Renal pelvis (tissue), 3 donors: ENCODE measurements around the gene EFNA1. TPM values are rescaled to one million over a fixed set of nuclear protein-coding genes. Genes with fewer than 3 reads are reported as not detected.

Experiments
- polyA plus RNA-seq, 3 donors: library from polyadenylated mRNA; unstranded; fragments of 120-200 nt; gene quantifications; one replicate each; pipeline ENCODE4 v1.2.1, GENCODE V29; 2013; ENCODE audit not compliant: insufficient read length in 3 of 3

Gene EFNA1
- polyA plus RNA-seq, 3 donors, result 66.7 to 79.3 (median 73.3) TPM

Other genes with a start within 250 kb of the EFNA1 start
- 10 to 100 TPM; 44.1 to 47.2 (median 44.2) TPM for gene PMVK, start 191.2 kb upstream of the EFNA1 start, polyA plus RNA-seq
- 10 to 100 TPM; 76.2 to 80.3 (median 76.6) TPM for gene PBXIP1, start 171.8 kb upstream of the EFNA1 start, polyA plus RNA-seq
- gene PYGO2, start 166.1 kb upstream of the EFNA1 start, polyA plus RNA-seq, result 10 to 100 TPM; 47.4 to 52.1 (median 51.6) TPM
- 10 to 100 TPM; 74.6 to 91.3 (median 81.7) TPM for gene SHC1, start 157.1 kb upstream of the EFNA1 start, polyA plus RNA-seq
- gene CKS1B, start 153.2 kb upstream of the EFNA1 start, polyA plus RNA-seq, result 100 to 1,000 TPM in 1 of 3 donors, 10 to 100 TPM in 2; 88.0 to 105 (median 96.5) TPM
- 10 to 100 TPM; 34.1 to 39.0 (median 38.4) TPM for gene FLAD1, start 144.5 kb upstream of the EFNA1 start, polyA plus RNA-seq
- gene LENEP, start 134.3 kb upstream of the EFNA1 start, polyA plus RNA-seq, result 1 to 10 TPM in 1 of 3 donors, under 1 TPM in 2; 0.36 to 1.5 (median 0.87) TPM
- 10 to 100 TPM; 15.9 to 18.0 (median 16.3) TPM for gene ZBTB7B, start 125.1 kb upstream of the EFNA1 start, polyA plus RNA-seq
- 1 to 10 TPM; 1.9 to 2.8 (median 2.2) TPM for gene DCST2, start 94.1 kb upstream of the EFNA1 start, polyA plus RNA-seq
- gene DCST1, start 94.1 kb upstream of the EFNA1 start, polyA plus RNA-seq, result under 1 TPM; 0.38 to 0.61 (median 0.41) TPM
- 10 to 100 TPM; 57.5 to 62.8 (median 58.0) TPM for gene ADAM15, start 76.6 kb upstream of the EFNA1 start, polyA plus RNA-seq
- gene EFNA4, start 64.1 kb upstream of the EFNA1 start, polyA plus RNA-seq, result 10 to 100 TPM; 22.1 to 23.7 (median 23.0) TPM
- gene EFNA3, start 49.0 kb upstream of the EFNA1 start, polyA plus RNA-seq, result 1 to 10 TPM; 6.3 to 8.8 (median 8.4) TPM
- 10 to 100 TPM; 45.3 to 61.3 (median 51.2) TPM for gene SLC50A1, start 8.0 kb downstream of the EFNA1 start, polyA plus RNA-seq
- gene DPM3, start 12.7 kb downstream of the EFNA1 start, polyA plus RNA-seq, result 10 to 100 TPM; 38.6 to 55.8 (median 50.3) TPM
- gene KRTCAP2, start 45.4 kb downstream of the EFNA1 start, polyA plus RNA-seq, result 100 to 1,000 TPM; 120 to 146 (median 127) TPM
- 1 to 10 TPM; 3.8 to 5.8 (median 5.8) TPM for gene TRIM46, start 46.0 kb downstream of the EFNA1 start, polyA plus RNA-seq
- gene THBS3, start 80.0 kb downstream of the EFNA1 start, polyA plus RNA-seq, result 10 to 100 TPM; 32.3 to 50.0 (median 43.0) TPM
- 10 to 100 TPM; 43.4 to 50.1 (median 48.6) TPM for gene MTX1, start 80.8 kb downstream of the EFNA1 start, polyA plus RNA-seq
- gene ENTREP3, start 127.6 kb downstream of the EFNA1 start, polyA plus RNA-seq, result 10 to 100 TPM; 26.6 to 33.0 (median 31.9) TPM
- 10 to 100 TPM; 66.7 to 68.5 (median 67.2) TPM for gene SCAMP3, start 134.5 kb downstream of the EFNA1 start, polyA plus RNA-seq
- gene CLK2, start 145.6 kb downstream of the EFNA1 start, polyA plus RNA-seq, result 10 to 100 TPM; 79.4 to 90.5 (median 89.7) TPM
- gene HCN3, start 149.6 kb downstream of the EFNA1 start, polyA plus RNA-seq, result 10 to 100 TPM; 11.6 to 13.7 (median 12.2) TPM
- 10 to 100 TPM in 1 of 3 donors, 1 to 10 TPM in 2; 8.6 to 11.8 (median 9.1) TPM for gene PKLR, start 173.6 kb downstream of the EFNA1 start, polyA plus RNA-seq
- gene FDPS, start 181.0 kb downstream of the EFNA1 start, polyA plus RNA-seq, result 100 to 1,000 TPM; 183 to 207 (median 202) TPM
- gene RUSC1, start 193.0 kb downstream of the EFNA1 start, polyA plus RNA-seq, result 10 to 100 TPM; 35.9 to 41.7 (median 41.0) TPM